ENCODE data around the gene CEP112.

Gene CEP112

DNA sequence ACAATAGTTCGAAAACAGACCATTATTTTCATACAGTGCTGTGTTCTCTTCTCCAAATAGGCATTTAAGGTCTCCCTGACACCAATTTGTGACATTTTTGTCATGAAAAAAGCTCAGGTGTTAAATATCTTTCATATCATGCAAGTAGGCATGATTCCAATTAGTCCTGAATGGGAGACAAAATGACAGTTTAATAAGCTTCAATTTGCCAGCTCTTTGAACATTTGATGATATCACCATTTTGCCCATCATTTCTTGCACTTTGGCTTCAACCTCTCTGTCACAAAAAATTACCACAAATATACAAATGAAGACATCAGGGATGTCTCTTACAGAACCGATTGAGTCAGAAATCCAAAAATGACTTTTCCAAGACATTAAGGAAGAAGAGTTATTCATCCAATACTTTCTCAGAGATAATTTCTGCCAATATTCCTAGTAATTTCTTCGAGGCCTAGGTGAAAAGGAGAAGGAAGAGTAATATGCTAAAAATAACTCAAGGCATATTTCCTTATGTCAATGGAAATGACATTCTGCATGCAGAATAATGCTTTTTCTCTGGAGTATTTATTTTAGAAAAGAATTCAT lies 298.1 kb downstream of the CEP112 start:
- DNase-seq (ENCODE audit: low read depth in 2 of 3, low spot score in 1 of 3): no peak

- DNase-seq (ENCODE audit: low read depth in 2 of 3, low spot score in 1 of 3): no peak
Measured at GRCh38 chr17:65892912-65893377, 299.0 kb downstream of the CEP112 start.

GRCh38 chr17:65891231-65891735 lies 300.6 kb downstream of the CEP112 start:
- no peak for DNase-seq (ENCODE audit: low read depth in 2 of 3, low spot score in 1 of 3)

- no peak for DNase-seq (ENCODE audit: low read depth in 2 of 3, low spot score in 1 of 3)
Measured at GRCh38 chr17:65888649-65889048, 303.3 kb downstream of the CEP112 start.

GRCh38 chr17:65886315-65887245 lies 305.4 kb downstream of the CEP112 start:
- DNase-seq (ENCODE audit: low read depth in 2 of 3, low spot score in 1 of 3): no peak

GRCh38 chr17:65885541-65886312 lies 306.2 kb downstream of the CEP112 start:
- no peak for DNase-seq (ENCODE audit: low read depth in 2 of 3, low spot score in 1 of 3)

GRCh38 chr17:65876985-65877384 lies 314.9 kb downstream of the CEP112 start:
- no peak for DNase-seq (ENCODE audit: low read depth in 2 of 3, low spot score in 1 of 3)

DNA sequence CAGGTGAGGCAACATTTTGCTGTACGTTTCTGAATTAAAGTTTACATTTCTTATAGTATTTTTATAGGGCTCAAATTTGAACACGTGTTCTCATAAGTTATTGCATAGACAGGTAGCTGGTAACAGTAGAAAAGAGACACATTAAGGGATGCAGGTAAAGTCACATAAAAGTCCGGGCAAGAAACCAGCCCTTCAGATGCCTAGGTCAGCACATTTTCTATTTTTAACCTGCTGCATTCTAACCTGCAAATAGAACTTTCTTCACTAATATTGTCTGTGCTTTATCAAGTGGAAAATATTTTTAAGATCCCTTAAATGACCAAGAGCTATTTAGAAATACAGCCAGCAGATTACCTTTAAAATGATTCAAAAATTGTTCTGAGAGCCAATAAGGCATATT lies 323.1 kb downstream of the CEP112 start:
- no peak for DNase-seq (ENCODE audit: low read depth in 2 of 3, low spot score in 1 of 3)

- no peak for DNase-seq (ENCODE audit: low read depth in 2 of 3, low spot score in 1 of 3)
Measured at GRCh38 chr17:65867014-65867413, 324.9 kb downstream of the CEP112 start.

- no peak for DNase-seq (ENCODE audit: low read depth in 2 of 3, low spot score in 1 of 3)
Measured at GRCh38 chr17:65865715-65866425, 326.1 kb downstream of the CEP112 start.

GRCh38 chr17:65864394-65864793 lies 327.5 kb downstream of the CEP112 start:
- no peak for DNase-seq (ENCODE audit: low read depth in 2 of 3, low spot score in 1 of 3)

DNA sequence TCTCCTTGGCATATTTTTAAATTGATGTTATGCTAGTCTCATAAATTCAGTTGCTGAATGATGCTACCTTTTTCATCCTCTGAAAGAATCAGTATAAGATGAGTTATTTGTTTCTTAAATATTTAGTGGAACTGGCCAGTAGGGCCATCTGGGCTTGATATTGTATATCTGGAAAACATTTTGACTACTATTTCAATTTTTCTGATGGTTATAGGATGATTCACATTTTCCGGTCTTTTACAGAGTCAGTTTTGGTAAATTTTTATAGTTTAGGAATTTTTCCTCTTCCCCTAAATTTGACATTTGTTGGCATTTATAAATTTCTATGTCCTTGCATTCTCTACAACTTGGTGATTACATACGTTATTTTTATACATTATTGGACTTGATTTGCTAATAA lies 334.2 kb downstream of the CEP112 start:
- no peak for DNase-seq (ENCODE audit: low read depth in 2 of 3, low spot score in 1 of 3)

- DNase-seq (ENCODE audit: low read depth in 2 of 3, low spot score in 1 of 3): no peak
Measured at GRCh38 chr17:65856865-65857264, 335.1 kb downstream of the CEP112 start.

- DNase-seq (ENCODE audit: low read depth in 2 of 3, low spot score in 1 of 3): no peak
Measured at GRCh38 chr17:65855675-65856074, 336.3 kb downstream of the CEP112 start.

- no peak for DNase-seq (ENCODE audit: low read depth in 2 of 3, low spot score in 1 of 3)
Measured at GRCh38 chr17:65855245-65855644, 336.7 kb downstream of the CEP112 start.

DNA sequence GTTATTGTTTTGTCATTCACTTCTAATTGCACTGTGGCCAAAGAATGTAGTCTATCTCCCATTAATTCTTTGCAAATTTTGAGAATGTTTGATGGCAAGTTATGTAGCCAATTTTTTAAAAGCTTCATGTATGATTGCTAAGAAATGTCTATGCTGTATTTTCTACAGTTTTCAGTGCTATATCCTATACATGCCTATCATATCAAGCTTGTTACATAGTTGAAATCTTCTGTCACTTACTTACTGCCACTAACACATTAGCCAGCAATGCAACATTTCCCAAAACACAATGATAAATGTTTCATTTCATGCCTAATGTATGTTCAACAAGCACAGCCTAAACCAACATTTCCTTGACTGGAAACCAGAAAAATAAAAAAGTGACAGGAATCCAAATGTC lies 338.1 kb downstream of the CEP112 start:
- no peak for DNase-seq (ENCODE audit: low read depth in 2 of 3, low spot score in 1 of 3)

DNA sequence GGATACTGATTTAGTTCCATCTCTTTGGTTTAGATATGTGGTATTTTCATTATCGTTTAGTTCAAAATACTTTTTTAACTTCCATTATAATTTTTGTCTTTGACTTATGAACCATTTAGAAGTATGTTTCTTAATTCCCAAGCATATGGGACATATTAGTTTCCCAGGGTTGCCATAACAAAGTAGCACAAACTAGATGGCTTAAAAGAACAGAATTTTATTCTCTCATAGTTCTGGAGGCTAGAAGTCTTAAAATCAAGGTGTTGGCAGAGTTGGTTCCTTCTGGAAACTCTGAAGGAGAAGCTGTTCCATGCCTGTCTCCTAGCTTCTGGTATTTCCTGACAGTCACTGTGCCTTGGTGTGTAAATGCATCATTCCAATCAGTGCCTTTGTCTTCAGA lies 339.0 kb downstream of the CEP112 start:
- no peak for DNase-seq (ENCODE audit: low read depth in 2 of 3, low spot score in 1 of 3)

- no peak for DNase-seq (ENCODE audit: low read depth in 2 of 3, low spot score in 1 of 3)
Measured at GRCh38 chr17:65851965-65852736, 339.8 kb downstream of the CEP112 start.

- peak in 1 of 3 donors; percentile 4 for DNase-seq (ENCODE audit: low read depth in 2 of 3, low spot score in 1 of 3)
Measured at GRCh38 chr17:65850486-65850885, 341.4 kb downstream of the CEP112 start.

- DNase-seq (ENCODE audit: low read depth in 2 of 3, low spot score in 1 of 3): no peak
Measured at GRCh38 chr17:65848751-65849150, 343.2 kb downstream of the CEP112 start.

Measured in stimulated activated CD4-positive, alpha-beta T cell treated with anti-CD3 and anti-CD28 coated beads, Interleukin-12 subunit alpha, Interleukin-12 subunit beta, amount 100 ng/mL, for 48 hours (primary cell).